SU-DHL-6 (cell line): ENCODE data around the gene KRT77.

Experiments used
- H2AFZ ChIP-seq: fragments of 200-600 bp; sonication (generic); 2 replicates; pipeline ENCODE4 v1.6.1; 2014; ENCODE audit warnings: low read depth, mild to moderate bottlenecking, moderate library complexity, mixed read lengths, antibody characterized with exemption, low read length; ENCODE audit not compliant: severe bottlenecking
- H3F3A ChIP-seq: fragments of 200-600 bp; shearing (Covaris generic); 2 replicates; pipeline ENCODE4 v1.6.0; 2016; ENCODE audit warnings: antibody characterized with exemption, mild to moderate bottlenecking; ENCODE audit not compliant: insufficient read depth
- H3K27ac ChIP-seq: fragments of 200-600 bp; sonication (generic); 2 replicates; pipeline ENCODE4 v1.5.1; 2016; ENCODE audit warnings: low read depth, mild to moderate bottlenecking, low read length, moderate library complexity, mixed read lengths
- H3K27me3 ChIP-seq: fragments of 200-600 bp; sonication (generic), shearing (Covaris generic); 2 replicates; pipeline ENCODE4 v1.6.0; 2014; ENCODE audit warnings: mild to moderate bottlenecking, low read length
- H3K36me3 ChIP-seq: fragments of 200-600 bp; sonication (generic); 2 replicates; pipeline ENCODE4 v1.6.1; 2014; ENCODE audit warnings: mild to moderate bottlenecking, low read length, mixed read lengths
- H3K4me2 ChIP-seq: fragments of 300-600, 200-600 bp; shearing (Covaris generic), sonication (generic); 2 replicates; pipeline ENCODE4 v1.6.0; 2014; ENCODE audit warnings: low read length, low read depth, mild to moderate bottlenecking; ENCODE audit not compliant: poor library complexity, severe bottlenecking
- H3K4me3 ChIP-seq: fragments of 200-600 bp; sonication (generic); 2 replicates; pipeline ENCODE4 v1.5.1; 2014; ENCODE audit warnings: antibody characterized with exemption, low read length, mild to moderate bottlenecking, mixed read lengths; ENCODE audit not compliant: insufficient read depth, poor library complexity, severe bottlenecking
- H3K79me2 ChIP-seq: fragments of 200-600 bp; sonication (generic); 2 replicates; pipeline ENCODE4 v1.6.1; 2014; ENCODE audit warnings: mild to moderate bottlenecking, low read length, moderate library complexity; ENCODE audit not compliant: insufficient read depth
- H3K9ac ChIP-seq: fragments of 200-600 bp; sonication (generic); 2 replicates; pipeline ENCODE4 v1.7.0; 2014; ENCODE audit warnings: mild to moderate bottlenecking, low read length
- H3K9me2 ChIP-seq: fragments of 200-600 bp; sonication (generic); replicated peaks from 2 replicates; pipeline ENCODE4 v1.6.1; 2014; ENCODE audit warnings: low read length; ENCODE audit not compliant: insufficient read depth
- H3K9me3 ChIP-seq: fragments of 200-600 bp; sonication (generic); 2 replicates; pipeline ENCODE4 v1.6.1; 2014; ENCODE audit warnings: low read length, mixed read lengths; ENCODE audit not compliant: insufficient read depth
- H4K20me1 ChIP-seq: fragments of 200-600 bp; sonication (generic); 2 replicates; pipeline ENCODE4 v1.6.1; 2014; ENCODE audit warnings: low read depth, mild to moderate bottlenecking, antibody characterized with exemption, low read length, moderate library complexity, mixed read lengths
- CTCF ChIP-seq: fragments of 200-600 bp; sonication (generic); IDR thresholded peaks from one replicate; pipeline ENCODE4 v1.5.1; 2017; ENCODE audit warnings: antibody characterized with exemption, mild to moderate bottlenecking, low read length, moderate library complexity; ENCODE audit not compliant: insufficient read depth, poor library complexity, severe bottlenecking
- EZH2phosphoT487 ChIP-seq: fragments of 200-600 bp; sonication (generic), shearing (Covaris generic); conservative IDR thresholded peaks from 2 replicates; pipeline ENCODE4 v1.6.1; 2018; ENCODE audit warnings: mild to moderate bottlenecking, antibody characterized with exemption, low read length, moderate library complexity, mixed read lengths

KRT77 gene

DNA sequence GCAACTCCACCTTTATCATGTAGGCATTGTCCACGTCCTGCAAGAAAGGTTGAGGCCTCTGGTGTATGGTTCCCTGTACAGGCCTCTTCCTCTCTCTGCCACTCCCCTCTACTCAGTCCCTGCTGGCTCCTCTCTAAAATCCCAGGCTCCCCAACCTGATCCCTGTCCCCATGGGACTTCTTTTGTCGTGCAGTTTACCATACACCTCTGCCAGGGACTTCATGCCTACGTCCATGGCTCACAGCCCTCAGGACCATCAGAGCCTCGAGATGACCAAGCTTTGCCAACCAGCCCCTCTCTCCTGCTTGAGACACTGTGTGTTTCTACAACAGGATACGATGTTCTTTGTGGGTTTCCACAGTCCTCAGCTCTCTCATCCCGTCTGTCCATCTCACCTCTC, 54.3 kb downstream of the KRT77 start:
- no peaks in the 10 kb centered on the region for H3F3A ChIP-seq
- H3K9me3 ChIP-seq = no peaks in the 10 kb centered on the region
- no peaks in the 10 kb centered on the region for H3K27me3 ChIP-seq
- H3K4me3 ChIP-seq = no peak overlapping the region
- TF ChIP-seq EZH2phosphoT487 = no peak
- no peak for TF ChIP-seq CTCF
- H3K36me3 ChIP-seq = no peaks in the 10 kb centered on the region
- H3K9me2 ChIP-seq = no peaks in the 10 kb centered on the region
- no peaks in the 10 kb centered on the region for H3K79me2 ChIP-seq
- no peaks in the 10 kb centered on the region for H4K20me1 ChIP-seq
- H3K4me2 ChIP-seq = no peak overlapping the region
- H2AFZ ChIP-seq = no peak overlapping the region
- no peak overlapping the region for H3K9ac ChIP-seq
- no peak overlapping the region for H3K27ac ChIP-seq

DNA sequence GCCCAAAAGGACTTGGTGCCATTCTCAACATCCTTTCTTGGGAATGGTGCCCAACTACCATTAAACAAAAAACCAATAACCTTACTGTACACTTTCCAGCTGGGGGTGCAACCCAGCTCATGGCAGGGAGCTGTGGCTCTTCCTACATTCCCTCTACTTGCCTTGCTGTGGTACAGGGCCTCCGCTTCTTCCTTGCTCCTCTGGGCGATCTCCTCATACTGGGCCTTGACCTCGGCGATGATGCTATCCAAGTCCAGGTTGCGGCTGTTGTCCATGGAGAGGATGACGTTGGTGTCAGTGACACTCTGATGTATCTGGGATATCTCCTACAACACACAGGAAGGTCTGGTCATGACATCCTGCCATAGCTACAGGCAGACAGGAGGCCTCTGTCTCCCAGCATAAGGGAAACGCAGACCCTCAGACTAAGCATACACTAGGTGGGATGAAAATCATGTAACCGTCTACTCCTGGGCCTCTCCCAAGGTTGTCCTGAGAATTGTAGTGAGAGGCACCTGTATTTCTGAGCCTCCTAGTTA, 55.2 kb downstream of the KRT77 start:
- Histone ChIP-seq H3K4me2 (no peak overlapping the region), H2AFZ (no peak overlapping the region), H3K27me3 (no peaks in the 10 kb centered on the region)

DNA sequence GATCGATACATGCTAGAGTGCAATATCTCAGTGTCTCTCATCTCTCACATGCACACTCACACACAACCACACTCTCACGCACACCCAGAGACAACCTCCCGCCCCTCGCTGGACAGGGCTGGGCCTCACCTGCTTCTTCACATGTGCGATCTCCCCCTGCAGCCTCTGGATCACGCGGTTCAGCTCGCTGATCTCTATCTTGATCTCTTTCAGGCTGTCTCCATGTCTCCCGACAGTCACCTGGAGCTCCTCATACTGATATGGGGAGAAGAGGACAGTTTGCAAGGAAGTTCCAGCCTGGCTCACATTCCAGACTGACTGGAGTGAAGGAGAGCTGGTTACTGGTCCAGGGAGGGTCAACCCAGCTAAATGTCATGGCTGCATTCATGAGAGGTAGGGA, 55.7 kb downstream of the KRT77 start:
- no peak for TF ChIP-seq EZH2phosphoT487
- TF ChIP-seq CTCF = no peak
- Histone ChIP-seq H2AFZ (no peak overlapping the region), H3F3A (no peaks in the 10 kb centered on the region), H3K27me3 (no peaks in the 10 kb centered on the region), H3K79me2 (no peaks in the 10 kb centered on the region), H3K27ac (no peak overlapping the region), H3K4me3 (no peak overlapping the region), H4K20me1 (no peaks in the 10 kb centered on the region), H3K36me3 (no peaks in the 10 kb centered on the region), H3K9me2 (no peaks in the 10 kb centered on the region), H3K4me2 (no peak overlapping the region), H3K9ac (no peak overlapping the region), H3K9me3 (no peaks in the 10 kb centered on the region)

More for the DNA sequence above, 55.2 kb downstream of the KRT77 start:
- no peaks in the 10 kb centered on the region for H3K9me3 ChIP-seq
- H3K4me3 ChIP-seq = no peak overlapping the region
- no peak overlapping the region for H3K27ac ChIP-seq
- H3F3A ChIP-seq = no peaks in the 10 kb centered on the region
- no peaks in the 10 kb centered on the region for H3K79me2 ChIP-seq
- no peak for TF ChIP-seq CTCF
- no peak for TF ChIP-seq EZH2phosphoT487
- H3K9me2 ChIP-seq = no peaks in the 10 kb centered on the region
- H4K20me1 ChIP-seq = no peaks in the 10 kb centered on the region
- H3K36me3 ChIP-seq = no peaks in the 10 kb centered on the region
- no peak overlapping the region for H3K9ac ChIP-seq
